Osteoblast (primary cell): ENCODE data around the gene HYAL1. TPM values are rescaled to one million over a fixed set of nuclear protein-coding genes. Genes with fewer than 3 reads are reported as not detected.
A peak's percentile ranks its signal among the peaks of the same experiment; 100 is the strongest.

Experiments used
- DNase-seq: peaks from one replicate; pipeline ENCODE4 v3.0.0; 2011; ENCODE audit warnings: low spot score, mixed read lengths; ENCODE audit not compliant: insufficient read length; ENCODE audit errors: missing footprints
- H2AFZ ChIP-seq: 2 replicates; pipeline ENCODE4 v1.6.0; 2011; ENCODE audit warnings: mild to moderate bottlenecking, low read length
- H3K27ac ChIP-seq: 2 replicates; pipeline ENCODE4 v1.5.1; 2011; ENCODE audit warnings: mild to moderate bottlenecking, low read depth, low read length, moderate library complexity
- H3K27me3 ChIP-seq: 2 replicates; pipeline ENCODE4 v1.6.0; 2012; ENCODE audit warnings: mild to moderate bottlenecking, control low read depth, inconsistent platforms, low read length, moderate library complexity; ENCODE audit not compliant: insufficient read depth
- H3K36me3 ChIP-seq: 2 replicates; pipeline ENCODE4 v1.5.1; 2011; ENCODE audit warnings: mild to moderate bottlenecking, low read length, control low read depth, moderate library complexity; ENCODE audit not compliant: insufficient read depth
- H3K4me1 ChIP-seq: 2 replicates; pipeline ENCODE4 v1.5.1; 2011; ENCODE audit warnings: mild to moderate bottlenecking, low read length, control low read depth, moderate library complexity; ENCODE audit not compliant: insufficient read depth
- H3K4me2 ChIP-seq: 2 replicates; pipeline ENCODE4 v1.6.0; 2011; ENCODE audit warnings: mild to moderate bottlenecking, low read length; ENCODE audit not compliant: insufficient read depth
- H3K4me3 ChIP-seq: fragments of 200-600 bp; sonication (generic); 3 replicates; pipeline ENCODE4 v1.5.1; 2012; ENCODE audit warnings: mild to moderate bottlenecking, low read length, inconsistent platforms; ENCODE audit not compliant: insufficient read depth
- H3K79me2 ChIP-seq: 2 replicates; pipeline ENCODE4 v1.6.0; 2012; ENCODE audit warnings: mild to moderate bottlenecking, low read length, control low read depth, inconsistent platforms; ENCODE audit not compliant: insufficient read depth
- H3K9me3 ChIP-seq: 2 replicates; pipeline ENCODE4 v1.5.1; 2011; ENCODE audit warnings: low read depth, low read length, control low read depth
- H4K20me1 ChIP-seq: 2 replicates; pipeline ENCODE4 v1.6.0; 2012; ENCODE audit warnings: mild to moderate bottlenecking, low read length, control low read depth; ENCODE audit not compliant: insufficient read depth
- total RNA-seq: library from RNA; depleted of rRNA; stranded (reverse); fragments of >200 nt; gene quantifications from 2 replicates; pipeline ENCODE4 v1.2.3, GENCODE V29; 2012
- TF ChIP-seq, protein P1 (sequence below): IDR thresholded peaks from 2 replicates; pipeline ENCODE4 v1.5.1; 2011; ENCODE audit warnings: mild to moderate bottlenecking, low read depth, low read length, moderate library complexity; ENCODE audit errors: extremely low read depth

HYAL1 gene
- total RNA-seq, 1 donor: under 0.01 TPM

DNA sequence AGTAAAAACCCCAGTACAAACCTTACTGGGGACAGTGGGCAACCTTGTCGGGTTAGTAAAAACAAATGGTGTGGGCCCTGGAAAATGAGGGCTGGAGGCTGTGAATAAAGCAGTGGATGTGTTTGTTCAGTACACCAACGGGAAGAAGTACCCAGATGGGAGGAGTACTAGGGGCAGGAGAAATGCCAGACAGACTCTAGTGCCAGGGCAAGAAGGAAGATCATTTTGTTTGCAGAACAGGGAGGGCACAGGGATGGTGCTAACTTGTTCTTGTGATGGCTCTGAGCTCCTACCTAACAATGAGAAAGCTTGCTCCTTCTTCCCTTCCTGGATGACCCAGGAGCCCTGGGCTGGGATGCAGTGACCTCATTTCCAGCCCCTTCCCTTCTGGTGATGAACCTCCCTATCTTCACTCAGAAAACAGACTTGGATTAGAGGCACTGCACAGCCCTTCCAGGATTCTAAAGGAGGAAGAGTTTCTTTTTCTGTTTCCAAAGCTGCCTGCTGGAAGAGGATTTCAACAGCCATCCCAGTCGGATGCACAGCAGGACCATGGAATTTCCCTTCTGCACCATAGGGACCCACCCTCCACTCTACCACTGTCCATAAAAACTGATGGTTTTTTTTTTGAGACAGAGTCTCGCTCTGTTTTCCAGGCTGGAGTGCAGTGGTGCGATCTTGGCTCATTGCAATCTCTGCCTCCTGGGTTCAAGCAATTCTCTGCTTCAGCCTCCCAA is 31.1 kb upstream of the HYAL1 start:
- peaks cover 91% of the 10 kb centered on the region for H3K79me2 ChIP-seq
- TF ChIP-seq, protein P1, sequence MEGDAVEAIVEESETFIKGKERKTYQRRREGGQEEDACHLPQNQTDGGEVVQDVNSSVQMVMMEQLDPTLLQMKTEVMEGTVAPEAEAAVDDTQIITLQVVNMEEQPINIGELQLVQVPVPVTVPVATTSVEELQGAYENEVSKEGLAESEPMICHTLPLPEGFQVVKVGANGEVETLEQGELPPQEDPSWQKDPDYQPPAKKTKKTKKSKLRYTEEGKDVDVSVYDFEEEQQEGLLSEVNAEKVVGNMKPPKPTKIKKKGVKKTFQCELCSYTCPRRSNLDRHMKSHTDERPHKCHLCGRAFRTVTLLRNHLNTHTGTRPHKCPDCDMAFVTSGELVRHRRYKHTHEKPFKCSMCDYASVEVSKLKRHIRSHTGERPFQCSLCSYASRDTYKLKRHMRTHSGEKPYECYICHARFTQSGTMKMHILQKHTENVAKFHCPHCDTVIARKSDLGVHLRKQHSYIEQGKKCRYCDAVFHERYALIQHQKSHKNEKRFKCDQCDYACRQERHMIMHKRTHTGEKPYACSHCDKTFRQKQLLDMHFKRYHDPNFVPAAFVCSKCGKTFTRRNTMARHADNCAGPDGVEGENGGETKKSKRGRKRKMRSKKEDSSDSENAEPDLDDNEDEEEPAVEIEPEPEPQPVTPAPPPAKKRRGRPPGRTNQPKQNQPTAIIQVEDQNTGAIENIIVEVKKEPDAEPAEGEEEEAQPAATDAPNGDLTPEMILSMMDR: no peak
- H3K9me3 ChIP-seq: no peaks in the 10 kb centered on the region
- no peak for DNase-seq
- peaks cover 49% of the 10 kb centered on the region for H4K20me1 ChIP-seq
- peaks cover 30% of the 10 kb centered on the region for H3K36me3 ChIP-seq
- peaks cover 50% of the 10 kb centered on the region for H3K4me1 ChIP-seq
- no peak overlapping the region for H2AFZ ChIP-seq
- peak overlapping the region; percentile 83 for H3K4me2 ChIP-seq
- no peaks in the 10 kb centered on the region for H3K27me3 ChIP-seq
- peak overlapping the region; percentile 37 for H3K4me3 ChIP-seq
- peak overlapping the region; percentile 84 for H3K27ac ChIP-seq

DNA sequence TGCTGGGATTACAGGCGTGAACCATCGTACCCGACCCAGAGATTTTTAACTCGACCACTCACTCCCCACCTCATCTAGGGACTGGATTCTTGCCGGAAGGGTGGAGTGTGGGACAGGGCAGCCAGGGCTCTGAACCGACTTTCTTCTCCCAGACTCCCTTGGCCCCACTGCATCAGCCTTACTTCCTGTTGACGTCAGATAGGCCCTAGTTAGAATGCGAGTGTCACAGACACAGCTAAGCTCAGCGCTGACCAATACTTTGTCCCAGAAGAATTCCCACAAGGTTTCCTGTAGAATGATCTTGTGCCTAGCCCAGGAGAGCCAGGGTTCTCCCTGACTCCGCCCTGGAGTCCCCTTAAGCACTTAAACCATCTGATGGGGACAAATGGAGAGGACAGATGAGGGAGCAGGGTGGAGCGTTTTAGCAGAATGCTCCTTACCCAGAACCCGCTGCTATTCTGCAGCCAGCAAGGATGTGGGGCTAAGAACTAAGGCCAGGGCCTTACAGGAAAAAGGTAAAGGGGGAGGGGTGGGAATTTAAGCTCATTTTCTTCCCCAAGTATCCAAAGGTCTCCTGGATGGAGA is 30.5 kb upstream of the HYAL1 start:
- Histone ChIP-seq H2AFZ (no peak overlapping the region), H3K4me3 (peak overlapping the region; percentile 37), H3K4me1 (peaks cover 45% of the 10 kb centered on the region), H3K9me3 (no peaks in the 10 kb centered on the region), H3K79me2 (peaks cover 86% of the 10 kb centered on the region), H4K20me1 (peaks cover 49% of the 10 kb centered on the region), H3K27ac (peak overlapping the region; percentile 84), H3K4me2 (peak overlapping the region; percentile 83), H3K36me3 (peaks cover 34% of the 10 kb centered on the region), H3K27me3 (no peaks in the 10 kb centered on the region)
- DNase-seq: peak; percentile 97
- TF ChIP-seq, protein P1: no peak

DNA sequence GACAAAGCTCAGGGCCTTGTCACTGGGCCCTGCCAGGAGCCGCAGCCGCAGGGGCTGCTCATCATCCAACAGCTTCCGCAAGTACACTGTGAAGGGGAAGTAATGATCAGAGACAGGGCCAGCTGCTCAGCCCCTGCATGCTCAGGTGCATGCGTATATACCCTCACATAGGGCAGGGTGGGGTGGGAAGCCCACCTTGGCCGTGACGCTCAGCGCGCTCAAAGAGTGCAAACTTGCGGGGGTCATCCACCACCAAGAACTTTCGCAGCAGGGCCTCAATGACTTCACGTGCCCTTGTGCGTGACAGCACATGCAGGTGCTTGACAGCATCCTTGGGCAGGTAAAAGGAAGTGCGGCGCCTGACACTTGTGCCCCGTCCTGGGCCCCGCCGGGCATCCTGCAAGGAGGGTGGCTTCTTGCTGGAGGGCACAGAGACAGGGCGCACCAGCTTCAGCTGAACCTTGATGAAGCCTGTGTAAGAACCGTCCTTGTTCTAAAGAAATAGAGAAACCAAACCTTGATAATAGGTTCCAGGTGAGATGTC is 28.1 kb upstream of the HYAL1 start:
- Histone ChIP-seq H3K27ac (no peak overlapping the region), H3K27me3 (no peaks in the 10 kb centered on the region), H3K4me1 (peaks cover 47% of the 10 kb centered on the region), H3K4me2 (no peak overlapping the region), H2AFZ (no peak overlapping the region), H3K79me2 (peaks cover 83% of the 10 kb centered on the region), H3K4me3 (no peak overlapping the region), H3K9me3 (no peaks in the 10 kb centered on the region), H4K20me1 (peaks cover 53% of the 10 kb centered on the region), H3K36me3 (peaks cover 36% of the 10 kb centered on the region)
- TF ChIP-seq, protein P1: no peak
- no peak for DNase-seq

DNA sequence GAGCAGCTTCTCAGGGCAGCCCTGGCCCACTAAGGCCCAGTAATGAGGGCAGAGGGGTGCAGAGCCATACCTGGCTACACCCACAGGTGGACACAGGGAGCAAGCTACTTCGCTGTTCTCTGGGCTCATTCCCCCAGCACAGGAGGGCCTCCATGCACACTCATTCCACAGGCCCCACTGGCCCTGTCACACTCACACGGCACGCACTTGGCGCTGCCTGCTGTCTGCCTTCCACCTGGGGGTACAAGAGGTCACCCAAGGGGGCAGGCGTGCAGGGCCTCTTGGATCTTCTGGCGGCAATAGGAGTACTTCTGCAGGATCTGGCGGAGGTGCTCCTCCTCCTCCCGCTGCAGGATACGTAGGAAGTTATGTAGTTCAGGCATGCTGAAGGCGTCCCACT is 27.0 kb upstream of the HYAL1 start:
- Histone ChIP-seq H3K27ac (no peak overlapping the region), H3K36me3 (peaks cover 47% of the 10 kb centered on the region), H4K20me1 (peaks cover 44% of the 10 kb centered on the region)

More for the DNA sequence above, 27.0 kb upstream of the HYAL1 start:
- Histone ChIP-seq H3K79me2 (peaks cover 76% of the 10 kb centered on the region), H3K4me2 (no peak overlapping the region), H3K4me1 (peaks cover 36% of the 10 kb centered on the region), H3K4me3 (no peak overlapping the region), H3K27me3 (no peaks in the 10 kb centered on the region), H2AFZ (no peak overlapping the region), H3K9me3 (no peaks in the 10 kb centered on the region)
- TF ChIP-seq, protein P1: no peak
- no peak for DNase-seq
